ENCODE results near the gene OSBP2.

- no peak for TF ChIP-seq POLR2AphosphoS5 (IDR thresholded peaks at IDR 0.05; ENCODE audit: low read depth, low read length)
- TF ChIP-seq SUZ12 (IDR thresholded peaks at IDR 0.05; ENCODE audit: low read depth, low read length) = no peak
Observed at GRCh38 chr22:30813936-30814335, 119.3 kb downstream of the OSBP2 start.
